ENCODE measurements around the gene UNC93A. TPM values are rescaled to one million over a fixed set of nuclear protein-coding genes. Genes with fewer than 3 reads are reported as not detected.

UNC93A gene
- total and polyA plus RNA-seq, 9 of the 15 experiments (the other 6 are each of a cell fraction or from before 2014, with no cell fraction given) = not detected

GRCh38 chr6:167341038-167341583 is 50.0 kb downstream of the UNC93A start:
- WGBS (ENCODE audit: insufficient coverage, low coverage, missing lambda C conversion rate) = 1% methylated on average over 12 of the region's 12 CpGs
- Histone ChIP-seq H3K9me1 (ENCODE audit: control insufficient read depth, insufficient read depth, low read length) (no peaks in the 10 kb centered on the region), H3K79me2 (ENCODE audit: control insufficient read depth, insufficient read depth, low read length) (no peaks in the 10 kb centered on the region), H3K4me2 (ENCODE audit: insufficient read depth, low read length) (no peak overlapping the region), H2AFZ (ENCODE audit: low read depth, low read length) (no peak overlapping the region), H3K4me3 (no peak overlapping the region), H3K9me3 (replicated peaks; ENCODE audit: control insufficient read depth, insufficient read depth, low read depth, low read length) (peaks cover 5% of the 10 kb centered on the region; the same call in 1 of the 2 replicates), H3K9ac (ENCODE audit: insufficient read depth in 1 of 2, low read depth in 2 of 2, low read length in 2 of 2) (no peak overlapping the region), H4K20me1 (replicated peaks; ENCODE audit: control insufficient read depth, insufficient read depth, low read length) (no peaks in the 10 kb centered on the region), H3K36me3 (ENCODE audit: control insufficient read depth, insufficient read depth, low read length) (no peaks in the 10 kb centered on the region), H3K27me3 (ENCODE audit: control insufficient read depth in 2 of 2, insufficient read depth in 2 of 2, low read length in 2 of 2) (peaks cover 6 to 19% of the 10 kb centered on the region in 2 experiments; a peak in 4 of 5 replicates), H3K4me1 (replicated peaks in 1 of 2; ENCODE audit: control insufficient read depth in 2 of 2, insufficient read depth in 2 of 2, low read length in 2 of 2) (no peaks in the 10 kb centered on the region), H3K27ac (ENCODE audit: extremely low read depth, low read depth, low read length) (no peak overlapping the region)
- FAIRE-seq (no peak), ATAC-seq (no peak), DNase-seq (ENCODE audit: extremely low read depth in 1 of 4, low spot score in 3 of 4) (no peak)
- ChIA-PET CTCF (ENCODE audit: low intra/inter-chr PET ratio) (no interaction called here), POLR2A (no interaction called here)
- BruUV-seq (replicated peaks) = no TSS peak
- in situ Hi-C loops (cut with MboI) = loop anchor here (25.0 kb wide), 1 partner anchor 1454 kb away; no protein-coding TSS in a partner anchor
- intact Hi-C loops (cut with micrococcal nuclease) = no loop called here
- TF ChIP-seq XRCC4 (IDR thresholded peaks at IDR 0.05; ENCODE audit: extremely low read depth, insufficient read depth, insufficient read length) (no peak), CREB1 (IDR thresholded peaks at IDR 0.05) (no peak), CREB1 (CRISPR knock-in tag; IDR thresholded peaks at IDR 0.05) (no peak), ZBTB2 (IDR thresholded peaks at IDR 0.05) (no peak), ZMIZ1 (IDR thresholded peaks at IDR 0.05; ENCODE audit: low read depth in 2 of 2, low read length in 2 of 2) (no peak), JUN (IDR thresholded peaks at IDR 0.05; ENCODE audit: borderline replicate concordance, low read depth, low read length) (no peak), JUN (CRISPR knock-in tag; IDR thresholded peaks at IDR 0.05; ENCODE audit: borderline replicate concordance) (no peak), ARHGAP35 (IDR thresholded peaks at IDR 0.05; ENCODE audit: partially characterized antibody) (no peak), FOXP4 (CRISPR knock-in tag; IDR thresholded peaks at IDR 0.05; ENCODE audit: borderline replicate concordance) (no peak), SRSF9 (IDR thresholded peaks at IDR 0.05; ENCODE audit: borderline replicate concordance, low read depth, low read length) (no peak), ZNF75A (CRISPR knock-in tag; IDR thresholded peaks at IDR 0.05) (no peak), NCOA2 (IDR thresholded peaks at IDR 0.05; ENCODE audit: partially characterized antibody in 2 of 2) (no peak), TCFL5 (CRISPR knock-in tag; conservative IDR thresholded peaks at IDR 0.05) (no peak), BRD9 (IDR thresholded peaks at IDR 0.05; ENCODE audit: low read depth, partially characterized antibody) (no peak), BRF2 (IDR thresholded peaks at IDR 0.05; ENCODE audit: borderline replicate concordance, insufficient read depth, insufficient read length) (no peak)
